Epithelial cell of esophagus (primary cell): ENCODE data around the gene MACROD2.

Experiments used
- DNase-seq: peaks from one replicate; pipeline ENCODE4 v3.0.0; 2010; ENCODE audit warnings: low read depth
- H3K4me3 ChIP-seq: 2 replicates; pipeline ENCODE4 v1.5.1; 2011; ENCODE audit warnings: mild to moderate bottlenecking, low read length, control low read depth
- CTCF ChIP-seq: IDR thresholded peaks from 2 replicates; pipeline ENCODE4 v1.5.1; 2011; ENCODE audit warnings: low read depth, mild to moderate bottlenecking, low read length, control low read depth, inconsistent platforms; ENCODE audit not compliant: insufficient read depth; ENCODE audit errors: missing control alignments

The MACROD2 gene

GRCh38 chr20:16082051-16082550, 2086.8 kb downstream of the MACROD2 start:
- H3K4me3 ChIP-seq = no peak overlapping the region
- no peak for TF ChIP-seq CTCF
- DNase-seq = no peak

GRCh38 chr20:16083639-16084280, 2088.4 kb downstream of the MACROD2 start:
- no peak overlapping the region for H3K4me3 ChIP-seq
- TF ChIP-seq CTCF = no peak
- DNase-seq = no peak

- H3K4me3 ChIP-seq = no peak overlapping the region
- no peak for DNase-seq
- TF ChIP-seq CTCF = no peak
Measured at GRCh38 chr20:16095226-16095625, 2099.9 kb downstream of the MACROD2 start.

- H3K4me3 ChIP-seq = no peak overlapping the region
- no peak for TF ChIP-seq CTCF
- no peak for DNase-seq
Measured at GRCh38 chr20:16096756-16097326, 2101.5 kb downstream of the MACROD2 start.

- TF ChIP-seq CTCF = no peak
- no peak overlapping the region for H3K4me3 ChIP-seq
- DNase-seq = no peak
Measured at GRCh38 chr20:16097788-16098187, 2102.5 kb downstream of the MACROD2 start.

GRCh38 chr20:16098890-16099639, 2103.7 kb downstream of the MACROD2 start:
- TF ChIP-seq CTCF = no peak
- no peak overlapping the region for H3K4me3 ChIP-seq
- no peak for DNase-seq
